T1000 (cell line): ENCODE measurements around the gene IRF2BPL.
"Not testable (repeated sequence)": the region's sequence is repeated elsewhere in the genome, so short reads cannot be mapped to it uniquely, and the experiment has no call there.

Source experiments
- DNase-seq: peaks from one replicate; lab custom pipeline; 2025; ENCODE audit warnings: mixed read lengths; lab: John Stamatoyannopoulos, UW

Gene IRF2BPL

GRCh38 chr14:77033622-77034589, 5.4 kb upstream of the IRF2BPL start:
- DNase-seq = peak; percentile 58

DNA sequence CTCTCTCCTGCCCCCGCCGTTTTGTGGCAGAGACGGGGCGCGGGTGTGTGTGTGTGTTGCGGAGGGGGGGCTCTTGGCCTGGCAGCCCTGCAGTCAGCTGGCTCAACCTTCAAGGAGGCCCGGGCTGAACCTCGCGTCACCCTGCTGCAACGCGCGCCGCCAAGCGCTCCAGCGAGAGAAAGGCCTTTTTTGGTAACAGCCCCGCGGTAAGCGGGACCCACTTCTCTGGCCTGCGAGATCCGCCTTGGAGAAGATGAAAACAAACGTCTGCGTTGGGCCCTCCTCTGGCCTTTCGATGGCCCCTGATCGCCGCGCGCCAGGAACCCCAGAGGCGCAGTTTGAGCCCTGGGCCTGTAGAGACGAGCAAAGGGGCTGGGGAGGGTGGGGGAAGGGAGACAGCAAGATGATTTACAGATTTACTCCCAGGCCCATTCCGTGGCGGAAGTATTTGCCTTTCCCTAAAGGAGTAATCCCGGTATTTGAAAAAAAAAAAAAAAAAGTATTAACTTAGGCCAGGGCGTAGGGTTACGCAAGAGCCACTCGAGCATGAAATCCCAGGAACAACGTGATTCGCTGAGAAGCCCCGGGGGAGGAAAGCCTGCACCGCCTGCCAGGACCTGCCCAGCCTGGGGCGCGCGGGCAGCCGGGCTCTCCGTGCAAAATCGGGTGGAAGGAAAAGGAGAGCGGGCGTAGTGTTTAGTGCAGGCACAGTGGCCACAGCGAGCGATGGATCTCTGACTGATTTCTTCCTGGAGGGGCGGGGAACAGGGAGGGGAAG, 4.5 kb upstream of the IRF2BPL start:
- DNase-seq = peak; percentile 90

DNA sequence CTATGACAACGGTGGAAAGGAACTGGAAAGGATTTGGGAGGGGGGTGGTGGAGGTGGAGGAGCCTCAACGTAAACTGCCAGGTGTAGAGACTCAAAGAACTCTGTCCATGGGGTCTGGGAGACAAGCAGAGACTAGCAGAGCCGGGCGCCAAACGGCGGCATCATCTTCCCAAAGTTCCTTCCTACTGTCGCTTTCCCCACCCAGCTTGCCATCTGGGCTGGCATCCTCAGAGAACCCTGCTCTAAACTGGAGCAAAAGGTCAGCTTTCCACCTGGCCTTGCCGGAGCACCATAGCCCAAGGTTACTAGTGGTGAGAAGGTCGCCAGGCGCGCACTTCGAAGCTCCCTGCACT, 4.0 kb upstream of the IRF2BPL start:
- no peak for DNase-seq

- DNase-seq = no peak
Observed at GRCh38 chr14:77031759-77032490, 3.4 kb upstream of the IRF2BPL start.

GRCh38 chr14:77027538-77028383, 747 bp downstream of the IRF2BPL start:
- DNase-seq = peak; percentile 55

DNA sequence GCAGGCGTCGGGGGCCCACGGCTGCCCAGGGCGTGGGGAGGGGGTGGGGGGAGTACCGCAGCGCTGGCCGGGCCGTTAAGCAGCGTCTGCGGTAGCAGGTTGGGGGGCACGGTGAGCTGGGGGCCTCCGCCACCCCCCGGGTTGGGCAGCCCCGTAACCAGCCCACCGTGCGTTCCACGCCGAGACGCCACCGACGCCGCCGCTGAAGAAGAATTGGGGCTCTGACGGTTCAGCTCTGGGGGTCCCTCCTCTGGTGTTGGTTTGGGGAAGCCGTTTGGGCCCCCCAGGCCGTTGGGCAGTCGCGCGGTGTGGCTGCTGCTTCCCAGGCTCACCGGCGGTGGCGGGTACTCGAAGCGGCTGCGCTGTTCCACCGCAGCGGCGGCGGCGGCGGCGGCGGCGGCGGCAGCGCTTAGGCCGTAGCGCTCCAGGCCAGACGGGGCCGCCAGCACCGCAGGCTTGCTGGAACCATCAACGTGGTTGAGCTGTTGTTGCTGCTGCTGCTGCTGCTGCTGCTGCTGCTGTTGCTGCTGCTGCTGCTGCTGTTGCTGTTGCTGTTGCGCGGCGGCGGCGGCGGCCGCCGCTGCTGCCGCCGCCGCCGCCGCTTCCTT, 1.5 kb downstream of the IRF2BPL start:
- DNase-seq = peak; percentile 29

- no peak for DNase-seq
Observed at GRCh38 chr14:77026166-77026929, 2.2 kb downstream of the IRF2BPL start.

GRCh38 chr14:77025744-77026165, 2.8 kb downstream of the IRF2BPL start:
- no peak for DNase-seq

- DNase-seq = no peak
Observed at GRCh38 chr14:77024171-77024691, 4.3 kb downstream of the IRF2BPL start.

DNA sequence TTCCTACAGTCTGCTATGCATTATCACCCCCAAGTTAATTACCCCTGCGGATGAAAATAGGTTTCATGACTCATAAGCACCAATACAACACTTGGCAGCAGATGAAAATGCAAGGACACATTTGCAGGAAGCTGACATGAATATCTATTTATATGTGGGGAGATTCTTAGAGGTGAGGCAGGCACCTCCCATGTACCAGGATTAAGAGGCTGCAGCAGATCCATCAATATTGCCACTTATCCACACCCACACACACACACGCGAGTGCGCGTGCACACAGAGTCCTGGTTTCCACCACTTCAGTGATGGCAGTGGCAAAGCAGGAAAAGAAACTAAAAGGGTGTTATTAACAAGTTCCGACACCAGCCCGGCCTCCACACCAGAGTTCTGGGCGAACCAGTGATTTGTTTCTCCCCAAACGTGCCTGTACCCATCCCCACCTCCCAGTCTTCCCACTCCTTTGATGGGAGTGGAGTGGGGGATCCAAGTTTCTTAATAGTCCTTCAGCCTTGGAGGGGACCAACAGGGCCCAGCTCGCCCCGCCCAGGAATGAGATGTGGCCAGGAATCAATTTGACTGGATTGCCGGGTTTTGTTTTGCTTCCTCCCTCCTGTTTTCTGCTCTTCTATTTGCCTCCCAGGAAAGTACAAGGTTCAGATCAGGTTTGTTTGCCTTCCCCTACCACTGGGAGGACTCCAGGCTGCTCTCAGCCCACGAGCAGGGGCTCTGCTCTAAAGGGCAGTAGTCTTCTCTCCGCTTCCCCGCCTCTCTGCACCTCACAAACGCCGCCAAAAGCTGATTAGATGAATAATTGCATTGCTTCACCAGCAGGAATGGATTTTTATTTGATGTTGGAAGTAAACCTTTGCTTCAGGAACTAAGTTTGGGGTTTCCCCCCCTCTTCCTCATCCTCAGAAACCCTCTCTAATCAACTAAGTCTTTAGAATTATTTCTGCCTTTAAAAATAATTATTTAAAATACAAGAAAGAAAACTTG, 5.2 kb downstream of the IRF2BPL start:
- DNase-seq = no peak

DNA sequence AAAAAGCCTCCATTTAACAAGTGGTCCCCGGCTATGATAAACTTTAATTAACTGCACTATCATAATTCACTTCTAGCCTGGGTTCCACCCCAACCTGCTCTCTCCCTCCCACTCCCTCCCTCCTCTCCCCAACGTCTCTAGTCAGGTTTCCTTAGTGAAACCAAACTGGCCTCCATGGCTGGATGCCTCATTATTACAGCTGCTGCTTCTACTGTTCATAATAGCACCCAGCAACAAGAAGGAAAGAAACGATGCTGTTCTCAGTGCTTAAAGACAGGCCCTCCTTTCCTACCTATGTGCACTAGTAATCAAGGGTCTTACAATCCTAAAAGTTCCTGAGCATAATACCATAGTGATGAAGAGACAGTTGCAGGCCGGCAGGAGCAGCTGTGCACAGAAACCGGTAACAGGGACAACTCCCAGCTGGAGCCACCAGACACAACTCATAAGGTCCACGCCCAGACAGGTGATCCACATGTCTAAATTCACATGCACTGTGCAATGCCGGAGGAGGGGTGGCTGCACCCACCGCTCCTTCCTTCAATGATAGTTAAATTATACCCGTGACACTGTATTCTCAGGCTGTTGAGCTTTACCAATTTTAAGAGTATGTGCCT, 6.2 kb downstream of the IRF2BPL start:
- DNase-seq = no peak

DNA sequence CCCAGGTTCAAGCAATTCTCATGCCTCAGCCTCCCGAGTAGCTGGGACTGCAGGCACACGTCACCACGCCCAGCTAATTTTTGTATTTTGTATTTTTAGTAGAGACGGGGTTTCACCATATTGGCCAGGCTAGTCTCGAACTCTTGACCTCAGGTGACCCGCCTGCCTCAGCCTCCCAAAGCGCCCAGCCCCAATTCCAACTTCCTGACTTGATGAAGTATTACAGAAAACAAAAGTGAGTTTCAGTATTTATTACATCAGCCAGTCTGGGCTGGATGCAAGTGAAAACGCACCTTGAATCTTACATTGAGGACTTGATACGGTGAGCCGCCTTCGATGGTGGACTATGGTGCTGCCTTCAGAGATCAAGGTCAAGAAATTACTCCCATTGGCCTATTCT, 7.1 kb downstream of the IRF2BPL start:
- not testable (repeated sequence) for DNase-seq

- DNase-seq = no peak
Observed at GRCh38 chr14:77018785-77019184, 9.7 kb downstream of the IRF2BPL start.

- DNase-seq = no peak
Observed at GRCh38 chr14:77017666-77018065, 10.8 kb downstream of the IRF2BPL start.

DNA sequence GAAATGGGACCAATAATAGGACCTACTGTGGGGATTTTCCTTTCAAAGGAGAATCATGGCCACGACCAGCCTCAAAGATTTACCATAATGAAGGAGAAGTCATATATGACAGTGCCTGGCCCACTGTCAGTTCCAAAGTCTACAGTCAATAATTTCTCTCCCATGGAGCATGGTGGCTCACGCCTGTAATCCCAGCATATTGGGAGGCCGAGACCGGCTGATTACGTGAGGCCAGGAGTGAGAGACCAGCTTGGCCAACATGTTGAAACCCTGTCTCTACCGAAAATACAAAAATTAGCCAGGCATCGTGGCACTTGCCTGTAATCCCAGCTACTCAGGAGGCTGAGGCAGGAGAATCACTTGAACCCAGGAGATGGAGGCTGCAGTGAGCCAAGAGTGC, 13.8 kb downstream of the IRF2BPL start:
- DNase-seq = no peak

GRCh38 chr14:77014004-77014604, 14.4 kb downstream of the IRF2BPL start:
- DNase-seq = no peak

- no peak for DNase-seq
Observed at GRCh38 chr14:77012193-77012765, 16.2 kb downstream of the IRF2BPL start.
